Skeletal muscle tissue (tissue), 4 donors: Measurements from ENCODE around the gene NUDT14. TPM values are rescaled to one million over a fixed set of nuclear protein-coding genes. Genes with fewer than 3 reads are reported as not detected.

Source experiments
- H3K27ac ChIP-seq: one replicate; pipeline ENCODE4 v1.7.0; 2013; ENCODE audit warnings: mild to moderate bottlenecking, low read depth, low read length, inconsistent platforms
- H3K27me3 ChIP-seq, 3 donors: one replicate each; pipeline ENCODE4 v1.7.0; 2013; ENCODE audit warnings: low read length in 3 of 3; ENCODE audit not compliant: control insufficient read depth in 3 of 3, insufficient read depth in 3 of 3
- H3K36me3 ChIP-seq, 3 donors: one replicate each; pipeline ENCODE4 v1.7.0; 2013; ENCODE audit warnings: low read length in 3 of 3; ENCODE audit not compliant: control insufficient read depth in 3 of 3, insufficient read depth in 3 of 3
- H3K4me1 ChIP-seq, 3 donors: one replicate each; pipeline ENCODE4 v1.7.0; 2013; ENCODE audit warnings: low read length in 3 of 3, mild to moderate bottlenecking in 3 of 3; ENCODE audit not compliant: control insufficient read depth in 3 of 3, insufficient read depth in 3 of 3
- H3K4me3 ChIP-seq, 3 donors: one replicate each; pipeline ENCODE4 v1.7.0; 2013; ENCODE audit warnings: low read length in 3 of 3
- H3K9ac ChIP-seq, 3 donors: one replicate each; pipeline ENCODE4 v1.7.0; 2013; ENCODE audit warnings: low read length in 3 of 3, mild to moderate bottlenecking in 3 of 3, moderate library complexity in 2 of 3, low read depth in 1 of 3
- H3K9me3 ChIP-seq, 3 donors: one replicate each; pipeline ENCODE4 v1.7.0; 2013; ENCODE audit warnings: low read length in 3 of 3; ENCODE audit not compliant: control insufficient read depth in 3 of 3
- total RNA-seq: library from RNA; depleted of rRNA; stranded (reverse); fragments of >200 nt; gene quantifications from one replicate; pipeline ENCODE4 v1.2.3, GENCODE V29; 2014
- donor health status: Osteomylitis.

Gene NUDT14
- total RNA-seq, 1 donor from 2014 or later, result 17.2 TPM

DNA sequence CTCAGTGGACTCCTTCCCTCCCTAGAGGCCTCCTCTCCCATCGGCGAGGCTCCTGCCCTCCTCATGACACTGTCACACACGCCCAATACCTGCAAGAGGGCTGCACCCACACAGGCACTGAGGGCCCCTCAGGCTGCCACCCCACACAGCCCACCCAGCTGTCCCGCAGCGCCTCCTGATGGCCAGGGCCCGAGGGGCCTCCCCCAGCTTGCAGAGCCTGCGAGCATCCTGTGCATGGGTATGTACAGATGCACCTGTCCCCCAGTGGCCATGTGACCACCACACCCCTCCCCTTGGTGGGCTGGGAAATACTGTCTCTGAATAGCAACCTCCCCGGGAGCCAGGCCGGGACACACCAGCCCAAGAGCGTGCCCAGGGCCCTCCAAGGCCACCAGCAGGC, 19.0 kb upstream of the NUDT14 start:
- Histone ChIP-seq H3K4me3 (no peak overlapping the region), H3K27ac (no peak overlapping the region), H3K36me3 (no peaks in the 10 kb centered on the region), H3K27me3 (peaks cover 49 to 63% (median 54%) of the 10 kb centered on the region in 3 donors), H3K9me3 (no peaks in the 10 kb centered on the region), H3K4me1 (peaks cover 33 to 71% (median 70%) of the 10 kb centered on the region in 3 donors), H3K9ac (no peak overlapping the region)

DNA sequence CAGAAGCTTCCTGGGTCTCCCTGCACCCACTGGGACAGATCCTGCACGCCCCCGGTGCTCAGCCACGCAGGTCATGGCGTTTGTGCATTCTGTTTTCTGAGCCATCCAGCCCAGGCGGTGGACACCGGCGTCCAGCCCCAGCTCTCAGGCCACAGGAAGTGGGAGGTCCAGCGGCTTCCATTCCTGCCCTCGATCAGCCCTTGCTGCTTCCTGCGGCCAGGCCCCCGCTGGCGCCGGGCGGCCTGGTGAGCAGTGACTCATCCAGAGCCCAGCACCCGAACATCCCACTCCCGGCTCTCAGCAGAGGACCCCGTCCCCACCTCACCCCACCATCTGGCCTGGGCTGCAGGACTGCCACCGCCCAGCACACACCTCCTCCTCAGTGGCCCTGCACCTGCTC, 18.0 kb upstream of the NUDT14 start:
- no peak overlapping the region for H3K9ac ChIP-seq
- H3K4me3 ChIP-seq, result no peak overlapping the region
- H3K27ac ChIP-seq, result no peak overlapping the region
- H3K36me3 ChIP-seq, result no peaks in the 10 kb centered on the region
- H3K4me1 ChIP-seq, result peaks cover 23 to 65% (median 65%) of the 10 kb centered on the region in 3 donors
- H3K27me3 ChIP-seq, result peaks cover 59 to 72% (median 64%) of the 10 kb centered on the region in 3 donors
- H3K9me3 ChIP-seq, result no peaks in the 10 kb centered on the region

DNA sequence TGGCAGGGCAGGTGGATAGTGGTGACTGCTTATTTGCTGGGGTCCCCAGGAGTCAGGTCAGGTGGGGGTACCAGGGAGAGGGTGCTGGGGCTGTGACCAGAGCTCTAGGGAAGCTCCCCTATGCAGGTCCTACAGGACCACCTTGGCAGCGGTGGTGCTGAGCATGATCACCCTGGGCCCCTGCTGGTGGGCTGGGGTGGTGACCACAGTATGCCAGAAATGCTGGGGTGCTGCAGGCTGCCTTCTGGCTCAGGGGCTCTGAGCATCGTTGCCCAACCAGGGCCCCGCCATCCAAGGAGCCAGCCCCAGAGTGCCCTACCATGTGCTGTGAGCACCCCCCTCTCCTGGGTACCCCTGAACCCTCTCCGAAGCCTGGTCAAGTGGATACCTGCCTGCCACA, 17.5 kb upstream of the NUDT14 start:
- peaks cover 20 to 64% (median 60%) of the 10 kb centered on the region in 3 donors for H3K4me1 ChIP-seq

DNA sequence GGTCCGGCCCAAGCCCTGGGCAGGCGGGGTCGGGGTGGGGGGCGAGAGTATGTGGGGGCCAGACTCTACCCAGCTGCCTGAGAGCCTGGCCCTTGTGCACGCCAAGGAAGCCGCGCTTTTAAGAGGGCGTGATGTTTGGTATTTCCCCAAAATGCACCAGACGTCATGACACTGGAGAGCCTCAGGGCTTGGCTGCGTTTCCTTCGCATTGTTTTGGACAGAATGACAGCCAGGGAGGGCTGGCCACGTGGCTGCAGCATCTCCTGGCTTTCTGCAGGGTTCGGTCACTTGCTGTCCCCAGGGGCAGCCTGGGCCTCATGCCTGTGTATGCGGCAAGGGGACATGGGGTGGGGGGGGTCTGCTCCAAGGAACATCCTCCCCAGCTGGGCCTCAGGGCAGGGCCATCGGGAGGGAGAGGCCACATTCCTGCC, 16.1 kb upstream of the NUDT14 start:
- H3K9me3 ChIP-seq, result no peaks in the 10 kb centered on the region
- peaks cover 12 to 57% (median 50%) of the 10 kb centered on the region in 3 donors for H3K4me1 ChIP-seq
- no peak overlapping the region for H3K4me3 ChIP-seq
- peak overlapping the region; percentile 40 for H3K27ac ChIP-seq
- peaks cover 60 to 80% (median 67%) of the 10 kb centered on the region in 3 donors for H3K27me3 ChIP-seq
- no peak overlapping the region for H3K9ac ChIP-seq
- H3K36me3 ChIP-seq, result no peaks in the 10 kb centered on the region

More for the DNA sequence above, 17.5 kb upstream of the NUDT14 start:
- Histone ChIP-seq H3K9ac (no peak overlapping the region), H3K27ac (no peak overlapping the region), H3K27me3 (peaks cover 60 to 77% (median 67%) of the 10 kb centered on the region in 3 donors), H3K9me3 (no peaks in the 10 kb centered on the region), H3K4me3 (no peak overlapping the region), H3K36me3 (no peaks in the 10 kb centered on the region)

DNA sequence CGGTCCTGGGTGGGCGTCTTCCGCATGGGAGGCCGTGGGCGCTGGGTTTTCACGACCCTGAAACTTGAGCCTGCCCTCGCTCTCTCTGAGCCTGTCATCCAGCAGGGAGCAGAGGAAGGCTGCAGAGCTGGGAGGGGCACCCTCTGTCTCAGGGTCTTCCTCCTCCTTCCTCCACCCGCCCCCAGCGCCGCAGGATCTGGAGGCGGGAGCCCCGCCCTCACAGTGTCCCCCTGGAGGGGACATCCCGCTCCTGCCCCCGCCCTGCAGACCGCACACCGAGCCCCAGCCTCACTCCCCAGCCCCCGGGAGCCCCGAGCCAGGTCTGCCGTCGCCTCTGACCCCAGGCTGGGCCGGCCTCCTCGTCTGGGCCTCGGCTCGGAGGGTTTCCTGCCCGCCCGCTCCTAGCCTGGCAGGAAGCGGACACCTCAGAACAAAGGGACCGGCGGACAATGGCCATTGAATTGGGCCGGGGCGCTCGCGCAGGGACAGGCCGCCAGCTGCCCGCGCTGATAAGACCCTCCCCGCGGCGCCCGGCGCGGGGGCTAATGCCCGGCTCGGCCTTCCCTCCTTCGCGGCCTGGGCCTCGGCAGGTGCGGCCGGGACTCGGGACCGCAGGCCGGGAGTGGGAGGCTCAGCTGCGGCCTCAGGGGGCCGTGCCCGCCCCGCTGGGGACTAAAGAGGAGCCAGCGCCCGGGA, 15.3 kb upstream of the NUDT14 start:
- Histone ChIP-seq H3K9me3 (no peaks in the 10 kb centered on the region), H3K27ac (peak overlapping the region; percentile 56), H3K36me3 (no peaks in the 10 kb centered on the region), H3K9ac (peak overlapping the region in 1 of 3 donors; percentile 40), H3K4me3 (no peak overlapping the region), H3K4me1 (peaks cover 12 to 50% (median 42%) of the 10 kb centered on the region in 3 donors), H3K27me3 (peaks cover 60 to 77% (median 67%) of the 10 kb centered on the region in 3 donors)

DNA sequence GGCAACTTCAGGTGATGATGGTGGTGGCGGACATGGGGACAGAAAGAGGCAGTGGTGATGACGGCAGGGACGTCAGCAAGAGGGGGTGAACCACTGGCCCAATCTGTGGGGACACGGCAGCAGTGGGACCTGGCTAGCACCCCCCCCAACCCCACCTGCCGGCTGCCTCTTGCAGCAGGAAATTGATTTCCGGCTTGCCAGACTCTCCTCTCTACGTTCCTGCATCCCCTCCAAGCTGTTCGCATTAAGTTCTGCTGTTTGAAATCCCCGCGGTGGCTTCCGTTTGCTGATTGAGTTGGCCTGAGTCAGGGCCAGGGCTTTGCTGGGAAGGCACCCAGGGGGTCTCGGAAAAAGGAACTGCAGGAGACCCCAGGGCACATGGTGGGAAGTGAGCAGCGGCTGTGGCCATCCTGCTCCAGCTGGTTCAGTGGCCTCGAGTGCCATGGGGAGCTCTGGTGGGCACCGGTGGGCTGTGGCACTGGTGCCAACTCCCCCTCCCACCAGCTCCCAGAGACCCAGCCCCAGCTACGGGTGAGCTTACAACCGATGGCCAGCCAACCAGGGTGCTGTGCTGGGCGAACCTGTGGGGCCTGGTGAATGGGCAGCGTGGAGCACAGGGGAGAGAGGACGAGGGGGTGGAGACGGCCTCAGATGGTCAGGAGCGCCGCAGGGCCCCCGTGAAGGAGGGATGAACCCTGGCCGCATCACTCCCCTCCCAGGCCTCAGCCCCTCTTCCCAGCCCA, 14.6 kb upstream of the NUDT14 start:
- Histone ChIP-seq H3K4me1 (peaks cover 12 to 51% (median 35%) of the 10 kb centered on the region in 3 donors), H3K9me3 (no peaks in the 10 kb centered on the region), H3K4me3 (no peak overlapping the region), H3K9ac (peak overlapping the region in 1 of 3 donors; percentile 40), H3K27me3 (peaks cover 56 to 70% (median 60%) of the 10 kb centered on the region in 3 donors), H3K27ac (peak overlapping the region; percentile 56), H3K36me3 (no peaks in the 10 kb centered on the region)

DNA sequence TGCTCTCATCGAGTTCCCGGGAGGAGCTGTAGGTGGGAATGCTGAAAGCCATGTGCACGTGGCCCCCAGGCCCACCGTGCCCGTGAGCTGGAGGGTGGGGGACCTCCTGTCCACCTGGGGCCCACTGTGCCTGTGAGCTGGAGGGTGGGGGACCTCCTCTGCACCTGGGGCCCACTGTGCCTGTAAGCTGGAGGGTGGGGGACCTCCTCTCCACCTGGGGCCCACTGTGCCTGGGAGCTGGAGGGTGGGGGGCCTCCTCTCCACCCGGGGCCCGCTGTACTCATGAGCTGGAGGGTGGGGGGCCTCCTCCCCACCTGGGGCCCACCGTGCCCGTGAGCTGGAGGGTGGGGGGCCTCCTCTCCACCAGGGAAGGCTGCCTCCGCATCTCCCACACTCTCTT, 13.9 kb upstream of the NUDT14 start:
- Histone ChIP-seq H3K9ac (no peak overlapping the region), H3K36me3 (no peaks in the 10 kb centered on the region), H3K9me3 (no peaks in the 10 kb centered on the region), H3K27me3 (peaks cover 51 to 64% (median 54%) of the 10 kb centered on the region in 3 donors), H3K27ac (peak overlapping the region; percentile 56), H3K4me3 (no peak overlapping the region), H3K4me1 (peaks cover 12 to 50% (median 32%) of the 10 kb centered on the region in 3 donors)

DNA sequence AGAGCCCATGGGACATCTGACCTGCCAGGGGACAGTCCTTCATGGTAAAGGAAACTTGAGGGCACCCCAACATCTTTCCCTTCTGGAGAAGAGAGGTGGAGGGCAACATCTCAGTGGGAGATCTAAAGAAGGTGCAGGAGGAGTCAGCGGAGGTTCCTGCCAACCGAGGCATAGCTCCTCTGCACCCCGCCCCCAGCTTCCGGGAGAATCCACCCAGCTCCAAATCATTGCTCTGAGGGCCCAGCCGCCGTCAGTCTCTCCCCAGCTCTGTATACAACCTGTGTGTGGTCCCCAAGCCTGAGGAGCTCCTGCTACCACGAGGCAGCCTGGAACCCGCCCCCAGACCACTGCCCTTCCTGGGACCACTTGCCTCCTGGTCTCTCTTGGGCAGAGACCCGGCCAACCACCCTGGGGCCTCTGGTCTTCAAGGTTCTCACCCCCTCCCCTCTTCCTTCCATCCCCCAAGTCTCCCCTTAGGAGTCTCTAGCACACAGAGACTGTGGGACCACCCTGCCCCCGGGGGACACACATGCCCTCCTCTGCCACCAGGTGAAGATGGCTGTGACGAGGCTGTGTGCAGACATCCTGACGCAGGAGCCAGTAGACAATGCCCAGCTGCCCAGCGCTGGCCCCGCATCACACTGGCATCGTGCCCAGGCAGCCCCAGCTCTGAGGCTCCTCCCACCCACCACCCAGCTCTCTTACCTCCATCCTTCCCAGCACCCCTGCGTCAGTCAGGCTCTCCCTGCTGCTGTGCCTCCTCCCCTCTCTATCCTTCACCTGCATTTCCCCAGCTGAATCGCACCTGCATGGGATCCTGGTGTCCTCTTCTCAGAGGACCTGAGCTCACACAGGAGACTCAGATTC, 13.0 kb upstream of the NUDT14 start:
- no peaks in the 10 kb centered on the region for H3K9me3 ChIP-seq
- H3K27me3 ChIP-seq, result peaks cover 42 to 55% (median 45%) of the 10 kb centered on the region in 3 donors
- peak overlapping the region in 1 of 3 donors; percentile 45 for H3K9ac ChIP-seq
- H3K27ac ChIP-seq, result peak overlapping the region; percentile 56
- no peak overlapping the region for H3K4me3 ChIP-seq
- peaks cover 12 to 44% (median 26%) of the 10 kb centered on the region in 3 donors for H3K4me1 ChIP-seq
- no peaks in the 10 kb centered on the region for H3K36me3 ChIP-seq

DNA sequence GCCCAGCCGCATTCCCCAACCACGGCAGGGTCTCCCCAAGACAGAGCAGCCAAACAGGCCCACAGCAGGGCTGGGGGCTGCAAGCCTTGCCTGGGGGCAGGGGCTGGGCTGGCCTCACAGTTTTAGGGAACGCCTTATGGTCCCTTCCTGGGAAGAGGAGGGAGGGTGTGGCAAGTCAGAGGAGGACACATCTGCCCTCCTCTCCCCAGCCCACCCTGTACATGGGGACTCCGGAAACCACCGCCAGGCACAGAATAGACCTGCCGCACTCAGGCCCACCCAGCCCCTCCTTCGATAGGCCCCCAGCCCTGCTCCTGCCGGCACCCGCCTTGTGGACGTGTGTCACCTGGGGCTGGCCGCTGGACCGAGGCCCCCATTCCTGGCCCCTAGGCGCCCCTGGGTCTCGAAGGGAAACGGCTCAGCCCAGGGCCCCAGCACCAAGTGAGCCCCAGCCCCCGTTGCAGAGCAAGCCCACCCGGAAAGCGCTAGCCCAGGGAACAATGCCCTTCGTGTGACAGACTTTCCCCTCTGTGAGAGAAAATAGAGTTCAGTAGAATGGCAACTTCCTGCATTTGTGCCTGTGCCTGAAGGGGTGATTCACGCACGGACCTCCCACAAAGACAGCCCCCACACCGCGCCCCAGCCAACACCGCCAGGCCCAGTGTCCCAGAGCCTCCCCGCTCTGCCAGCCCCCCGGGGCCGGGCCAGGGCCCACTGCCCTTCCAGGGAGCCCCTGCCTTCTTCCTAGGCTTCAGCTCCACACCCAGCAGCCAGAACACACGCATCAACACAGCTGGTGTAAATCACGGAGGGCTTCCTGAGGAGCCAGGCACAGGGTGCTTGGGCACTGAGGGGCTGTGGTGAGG, 12.0 kb upstream of the NUDT14 start:
- Histone ChIP-seq H3K27me3 (peaks cover 31 to 45% (median 38%) of the 10 kb centered on the region in 3 donors), H3K9ac (peak overlapping the region in 1 of 3 donors; percentile 45), H3K36me3 (no peaks in the 10 kb centered on the region), H3K4me3 (no peak overlapping the region), H3K9me3 (peaks cover 0 to under 1% (median 0%) of the 10 kb centered on the region in 3 donors), H3K27ac (peak overlapping the region; percentile 44), H3K4me1 (peaks cover 12 to 36% (median 15%) of the 10 kb centered on the region in 3 donors)
